Stimulated activated CD8-positive, alpha-beta memory T cell treated with anti-CD3 and anti-CD28 coated beads, Interleukin-4, amount 100 ng/mL, for 1 hour (primary cell): ENCODE data around the gene SLC40A1.

Experiments
- DNase-seq, 2 donors: peaks; one replicate each; pipeline ENCODE4 v3.0.0-alpha.2; 2020; ENCODE audit warnings: low read depth in 2 of 2, low spot score in 1 of 2

Gene SLC40A1

GRCh38 chr2:189601043-189601442 lies 20.5 kb upstream of the SLC40A1 start:
- no peak for DNase-seq

- DNase-seq: no peak
Measured at GRCh38 chr2:189599245-189599644, 18.7 kb upstream of the SLC40A1 start.

GRCh38 chr2:189595417-189595816 lies 14.8 kb upstream of the SLC40A1 start:
- no peak for DNase-seq

GRCh38 chr2:189594305-189594704 lies 13.7 kb upstream of the SLC40A1 start:
- DNase-seq: no peak

GRCh38 chr2:189593115-189593514 lies 12.5 kb upstream of the SLC40A1 start:
- no peak for DNase-seq

GRCh38 chr2:189592353-189592984 lies 11.9 kb upstream of the SLC40A1 start:
- no peak for DNase-seq

- no peak for DNase-seq
Measured at GRCh38 chr2:189587780-189588179, 7.2 kb upstream of the SLC40A1 start.

GRCh38 chr2:189585226-189585756 lies 4.7 kb upstream of the SLC40A1 start:
- DNase-seq: no peak

GRCh38 chr2:189584686-189585085 lies 4.1 kb upstream of the SLC40A1 start:
- no peak for DNase-seq

GRCh38 chr2:189583227-189584198 lies 2.9 kb upstream of the SLC40A1 start:
- no peak for DNase-seq

GRCh38 chr2:189582809-189583192 lies 2.2 kb upstream of the SLC40A1 start:
- no peak for DNase-seq

GRCh38 chr2:189582140-189582808 lies 1.7 kb upstream of the SLC40A1 start:
- no peak for DNase-seq

GRCh38 chr2:189581354-189582139 lies 961 bp upstream of the SLC40A1 start:
- DNase-seq: no peak

- DNase-seq: no peak
Measured at GRCh38 chr2:189580241-189580651, 340 bp downstream of the SLC40A1 start.

- DNase-seq: no peak
Measured at GRCh38 chr2:189579585-189580186, 900 bp downstream of the SLC40A1 start.

- DNase-seq: no peak
Measured at GRCh38 chr2:189578272-189578950, 2.2 kb downstream of the SLC40A1 start.

- no peak for DNase-seq
Measured at GRCh38 chr2:189577121-189577520, 3.5 kb downstream of the SLC40A1 start.

GRCh38 chr2:189576396-189576795 lies 4.2 kb downstream of the SLC40A1 start:
- DNase-seq: no peak

GRCh38 chr2:189574793-189575475 lies 5.7 kb downstream of the SLC40A1 start:
- DNase-seq: no peak
